NOMO-1 treated with DMSO at 0.1 percent for 48 hours (cell line): ENCODE measurements around the gene GNPAT.
A peak's percentile ranks its signal among the peaks of the same experiment; 100 is the strongest.
"Not testable (repeated sequence)": the region's sequence is repeated elsewhere in the genome, so short reads cannot be mapped to it uniquely, and the experiment has no call there.

Experiments used
- DNase-seq: peaks from one replicate; lab custom pipeline; 2025; ENCODE audit not compliant: unreplicated experiment; lab: John Stamatoyannopoulos, UW

GNPAT gene

GRCh38 chr1:231212301-231212700 lies 28.7 kb upstream of the GNPAT start:
- DNase-seq = not testable (repeated sequence)

- no peak for DNase-seq
These were observed 27.0 kb upstream of the GNPAT start for GRCh38 chr1:231213831-231214573.

GRCh38 chr1:231214918-231215680 lies 25.9 kb upstream of the GNPAT start:
- DNase-seq = peak; percentile 21

- DNase-seq = no peak
These were observed 25.2 kb upstream of the GNPAT start for GRCh38 chr1:231215681-231216385.

- no peak for DNase-seq
These were observed 24.5 kb upstream of the GNPAT start for GRCh38 chr1:231216498-231216897.

- DNase-seq = no peak
These were observed 24.0 kb upstream of the GNPAT start for GRCh38 chr1:231217056-231217455.

GRCh38 chr1:231218078-231218477 lies 22.9 kb upstream of the GNPAT start:
- DNase-seq = no peak

- DNase-seq = no peak
These were observed 21.3 kb upstream of the GNPAT start for GRCh38 chr1:231219422-231220401.

- DNase-seq = no peak
These were observed 20.2 kb upstream of the GNPAT start for GRCh38 chr1:231220801-231221200.

GRCh38 chr1:231226156-231226555 lies 14.9 kb upstream of the GNPAT start:
- DNase-seq = no peak

GRCh38 chr1:231231511-231231910 lies 9.5 kb upstream of the GNPAT start:
- DNase-seq = no peak

- no peak for DNase-seq
These were observed 7.9 kb upstream of the GNPAT start for GRCh38 chr1:231232870-231233734.

- DNase-seq = no peak
These were observed 7.1 kb upstream of the GNPAT start for GRCh38 chr1:231233735-231234417.

GRCh38 chr1:231234506-231234905 lies 6.5 kb upstream of the GNPAT start:
- no peak for DNase-seq

GRCh38 chr1:231235526-231236207 lies 5.3 kb upstream of the GNPAT start:
- no peak for DNase-seq

- DNase-seq = no peak
These were observed 4.8 kb upstream of the GNPAT start for GRCh38 chr1:231236208-231236591.

- DNase-seq = no peak
These were observed 4.1 kb upstream of the GNPAT start for GRCh38 chr1:231236938-231237337.

GRCh38 chr1:231238298-231238697 lies 2.7 kb upstream of the GNPAT start:
- DNase-seq = no peak

- no peak for DNase-seq
These were observed 505 bp upstream of the GNPAT start for GRCh38 chr1:231240531-231240882.
